HG02571 (cell line): Measurements from ENCODE around the gene EPHA3.

Source experiments
- ATAC-seq: cut with Tn5 transposase; IDR thresholded peaks from one replicate; pipeline ENCODE4 v1.9.1; 2021; ENCODE audit warnings: mild to moderate bottlenecking, moderate library complexity; ENCODE audit not compliant: unreplicated experiment

The EPHA3 gene

DNA sequence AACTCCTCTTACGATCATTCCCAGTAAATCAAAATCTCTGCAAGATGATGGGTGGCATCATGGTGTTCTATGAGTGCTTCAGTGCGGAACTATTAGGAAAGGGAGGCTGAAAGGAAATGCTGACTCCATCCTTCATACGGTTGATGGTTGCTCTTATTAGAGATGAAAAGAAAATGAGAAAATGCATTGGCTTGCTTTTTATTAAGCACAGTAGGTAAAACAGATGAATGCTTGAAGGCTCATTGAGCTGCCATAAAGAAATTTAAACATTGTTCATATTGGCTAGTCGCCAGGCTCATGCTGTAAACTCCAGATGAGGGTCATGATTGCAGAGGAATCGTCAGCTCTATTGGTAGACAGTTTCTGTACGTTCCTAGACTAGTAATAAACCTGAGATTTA is 115.8 kb downstream of the EPHA3 start:
- ATAC-seq: no peak

DNA sequence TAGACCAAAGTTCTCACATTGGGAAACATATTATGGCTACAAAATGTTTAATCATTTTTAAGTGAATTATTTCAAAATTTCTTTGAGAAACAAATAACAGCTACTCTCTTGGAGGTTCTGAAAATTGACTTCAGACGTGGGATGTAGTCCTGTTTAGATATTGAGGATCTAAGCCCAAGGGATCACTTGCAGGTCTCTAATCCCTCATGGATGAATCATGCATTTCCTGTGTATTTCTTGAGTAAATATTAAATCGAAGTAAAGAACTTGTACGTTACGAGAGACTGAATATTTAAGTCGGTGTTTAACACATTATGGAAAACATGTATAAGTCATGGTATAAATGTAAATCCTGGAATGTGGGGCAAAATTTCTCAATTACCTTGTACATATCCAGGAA is 119.8 kb downstream of the EPHA3 start:
- ATAC-seq: no peak

DNA sequence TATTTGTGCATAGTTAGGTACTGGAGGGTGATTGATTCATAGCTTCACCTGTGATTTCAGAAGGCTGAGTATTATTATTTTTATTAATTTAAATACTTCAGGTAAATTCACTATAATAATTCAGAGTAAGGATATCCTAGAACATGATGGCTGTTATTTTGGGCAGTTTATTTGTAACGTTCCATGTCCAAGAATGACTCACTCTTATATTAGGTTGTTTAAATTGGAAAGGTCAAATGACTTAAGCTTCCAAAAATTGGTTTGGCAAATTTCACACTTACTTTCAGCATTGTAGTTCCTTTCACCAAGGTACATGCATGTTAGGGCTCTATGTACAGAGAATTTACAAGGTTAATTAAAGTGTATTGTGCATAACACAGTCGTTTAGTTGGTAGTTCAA is 120.2 kb downstream of the EPHA3 start:
- ATAC-seq: no peak

DNA sequence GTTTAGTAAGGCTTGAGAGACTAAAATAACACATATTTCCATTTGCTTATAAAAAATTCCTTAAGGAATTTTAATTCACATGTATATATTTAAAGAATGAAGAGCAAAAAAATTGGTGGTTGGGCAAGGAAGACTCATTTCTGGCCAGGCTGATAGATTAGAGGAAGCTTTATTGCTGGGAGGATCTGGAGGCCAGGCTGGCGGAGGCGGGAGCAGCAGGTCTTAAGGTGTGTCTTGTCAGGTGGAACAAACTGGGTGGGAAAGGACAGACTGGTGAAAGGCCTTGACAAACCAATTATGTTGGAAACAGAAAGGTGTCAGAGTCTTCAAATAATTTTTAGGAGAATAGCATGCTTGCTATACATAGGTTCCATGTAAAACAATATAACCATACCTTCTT is 124.7 kb downstream of the EPHA3 start:
- no peak for ATAC-seq

DNA sequence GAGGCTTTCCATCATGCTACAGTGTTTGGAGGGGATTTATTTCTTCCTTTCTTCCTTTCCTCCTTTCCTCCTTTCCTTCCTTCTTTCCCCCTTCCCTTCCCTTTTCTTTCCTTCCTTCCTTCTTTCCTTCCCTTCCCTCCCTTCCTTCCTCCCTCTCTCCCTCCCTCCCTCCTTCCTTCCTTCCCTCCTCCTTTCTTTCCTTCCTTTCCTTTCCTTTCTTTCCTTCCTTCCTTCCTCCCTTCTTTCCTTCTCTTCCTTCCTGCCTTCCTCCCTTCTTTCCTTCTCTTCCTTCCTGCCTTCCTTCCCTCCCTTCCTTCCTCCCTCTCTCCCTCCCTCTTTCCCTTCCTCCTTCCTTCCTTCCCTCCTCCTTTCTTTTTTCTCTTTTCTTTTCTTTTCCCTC is 127.2 kb downstream of the EPHA3 start:
- ATAC-seq: no peak

DNA sequence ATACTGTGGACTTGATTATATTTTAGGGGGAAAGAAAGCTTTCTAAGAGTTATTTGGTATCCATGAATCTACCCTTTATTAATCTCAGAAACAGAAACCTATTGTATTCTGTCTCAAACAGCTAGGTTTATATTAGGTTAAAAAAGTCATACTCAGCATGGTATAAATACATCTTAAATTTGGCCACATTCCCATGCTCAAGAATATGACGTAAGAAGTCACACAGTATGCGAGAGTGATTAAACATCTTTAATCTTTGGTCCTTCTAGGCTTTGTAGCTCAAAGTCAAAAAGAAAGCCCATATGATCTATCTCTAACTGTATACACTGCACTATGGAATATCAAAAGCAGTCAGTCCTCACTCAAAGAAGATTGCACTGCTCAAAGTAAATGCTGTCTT is 131.4 kb downstream of the EPHA3 start:
- ATAC-seq: no peak

DNA sequence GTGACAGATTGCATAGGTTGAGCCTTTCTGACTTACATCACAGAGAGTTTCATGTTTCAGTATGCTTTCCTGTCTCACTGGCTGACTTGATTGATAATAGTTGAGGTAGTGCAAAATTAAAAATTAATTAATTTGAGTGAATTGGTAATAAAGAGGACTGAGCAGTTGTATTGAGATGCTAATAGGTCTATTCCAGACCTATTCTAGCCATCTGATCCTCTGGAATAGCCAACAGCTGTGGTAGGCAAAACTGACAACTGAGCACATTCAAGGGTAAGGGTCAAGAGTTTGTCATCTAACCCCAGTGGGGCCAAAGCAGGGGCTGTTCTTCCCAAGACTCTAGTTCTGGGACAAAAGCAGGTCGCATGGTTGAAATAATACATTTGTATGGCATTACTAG is 132.4 kb downstream of the EPHA3 start:
- no peak for ATAC-seq

DNA sequence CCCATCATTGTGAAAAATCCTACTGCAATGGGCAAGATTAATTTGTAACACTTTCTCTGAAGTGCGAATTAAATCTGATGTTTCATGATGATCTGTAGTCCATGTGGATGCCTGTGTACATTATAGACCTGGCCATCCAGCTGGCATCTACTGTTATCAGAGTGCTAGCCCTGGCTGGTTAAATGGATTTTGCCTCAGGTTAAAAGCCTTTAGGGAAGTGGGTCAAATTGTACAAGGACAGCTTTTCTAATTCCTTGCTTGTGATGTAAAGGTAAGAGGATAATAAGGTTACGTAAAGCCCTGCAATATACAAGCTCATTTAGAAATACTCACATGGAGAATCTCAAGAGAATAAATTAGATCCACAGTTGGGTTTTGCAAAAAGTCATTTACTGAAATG is 138.2 kb downstream of the EPHA3 start:
- ATAC-seq: no peak

DNA sequence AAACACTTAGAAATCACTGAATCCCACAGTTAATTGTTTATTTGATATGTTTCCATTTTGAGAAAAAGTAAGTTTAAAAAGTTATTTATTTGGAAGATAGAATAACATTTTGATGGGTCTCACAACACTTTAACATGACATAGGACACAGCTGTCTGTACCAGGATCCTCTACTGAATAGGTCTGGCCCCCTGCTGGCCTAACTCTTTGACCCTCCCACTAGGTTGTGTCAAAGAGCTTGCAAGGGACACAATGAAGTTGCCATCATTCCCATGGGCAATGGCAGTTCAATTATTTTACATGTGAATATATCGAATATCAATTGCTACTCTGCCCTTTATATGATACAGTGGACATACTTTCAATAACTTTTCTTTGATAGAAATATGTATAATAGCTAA is 138.9 kb downstream of the EPHA3 start:
- no peak for ATAC-seq

DNA sequence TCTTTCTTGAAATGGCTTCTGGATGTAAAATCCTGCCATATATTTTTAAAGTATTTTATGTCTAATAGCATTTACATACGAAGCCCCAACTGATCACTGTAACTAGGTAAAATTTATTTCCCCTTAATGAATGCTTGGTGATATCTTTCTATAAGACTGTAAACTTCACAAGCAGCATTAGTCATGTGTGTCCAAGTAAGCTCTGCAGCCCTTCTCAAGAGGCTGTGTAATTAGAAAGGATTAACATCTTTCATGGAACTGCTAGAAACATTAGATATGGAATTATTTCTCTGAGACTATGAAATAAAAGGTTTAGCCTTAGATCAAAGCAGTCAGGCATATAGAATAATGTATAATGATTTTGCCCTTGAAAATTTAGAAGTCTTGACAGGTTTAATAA is 143.3 kb downstream of the EPHA3 start:
- ATAC-seq: no peak

DNA sequence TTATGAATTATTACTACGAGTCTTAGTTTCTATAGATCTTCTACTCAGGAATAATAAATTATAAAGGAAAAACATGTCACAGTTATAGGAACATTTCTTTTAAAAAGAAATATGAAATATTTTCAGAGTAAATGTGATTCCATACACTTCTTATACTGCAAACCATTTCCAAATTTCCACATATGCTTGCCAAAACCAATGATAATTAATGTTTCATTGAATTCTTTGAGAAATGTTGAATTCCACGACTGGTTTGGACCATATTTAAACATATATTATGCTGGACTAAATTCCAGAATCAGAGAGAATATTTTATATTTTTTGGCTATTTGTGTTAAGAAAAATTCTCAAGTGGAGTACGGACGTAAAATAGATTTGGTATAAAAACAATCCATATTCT is 144.6 kb downstream of the EPHA3 start:
- ATAC-seq: no peak

DNA sequence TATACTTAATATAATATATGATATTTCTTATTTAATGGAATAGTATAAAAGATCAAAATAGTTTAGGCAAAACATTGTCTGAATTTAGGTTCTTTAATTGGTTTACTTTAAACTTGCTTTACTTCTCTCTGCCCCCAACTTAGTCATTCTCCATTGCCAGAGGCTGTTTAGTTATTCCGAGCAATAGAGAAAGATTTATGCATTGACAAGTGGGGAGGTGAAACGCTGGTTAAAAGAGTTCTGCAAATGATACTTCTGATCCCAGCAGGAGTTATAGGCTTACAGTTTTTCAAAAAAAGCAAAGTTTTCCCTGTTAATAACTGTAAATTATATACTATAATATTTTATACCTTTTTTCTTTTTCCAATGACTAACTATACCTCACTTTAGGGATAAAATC is 145.4 kb downstream of the EPHA3 start:
- ATAC-seq: no peak

DNA sequence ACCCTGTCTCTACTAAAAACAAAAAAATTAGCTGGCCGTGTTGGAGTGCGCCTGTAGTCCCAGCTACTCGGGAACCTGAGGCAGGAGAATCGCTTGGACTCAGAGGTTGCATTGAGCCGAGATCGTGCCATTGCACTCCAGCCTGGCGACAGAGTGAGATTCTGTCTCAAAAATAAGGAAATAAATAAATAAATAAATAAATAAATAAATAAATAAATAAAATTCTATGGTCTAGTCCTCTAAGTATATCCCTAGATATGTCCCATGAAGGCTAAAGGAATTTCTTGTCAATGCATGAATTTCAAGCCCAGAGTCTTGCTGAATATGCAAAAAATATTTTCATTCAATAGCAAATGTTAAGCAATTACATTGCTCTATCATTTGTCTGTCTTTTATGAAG is 149.0 kb downstream of the EPHA3 start:
- no peak for ATAC-seq

DNA sequence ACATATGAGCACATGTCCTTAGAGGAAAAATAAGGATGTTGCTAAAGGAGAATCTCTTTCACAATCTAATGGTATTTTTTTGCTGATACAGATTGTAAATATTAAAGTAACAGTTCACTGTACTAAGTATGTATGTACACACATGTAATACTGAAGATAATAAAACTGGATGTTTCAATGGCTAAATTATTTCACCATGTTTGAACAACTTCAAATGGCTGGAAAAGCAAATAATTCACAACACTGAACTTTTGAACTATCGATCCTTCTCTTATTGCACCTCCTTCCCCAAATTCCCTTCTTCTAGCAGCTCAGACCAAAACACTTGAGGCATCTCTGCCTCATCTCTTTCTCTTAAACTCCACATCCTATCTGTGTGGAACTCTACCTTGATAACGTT is 149.5 kb downstream of the EPHA3 start:
- no peak for ATAC-seq

DNA sequence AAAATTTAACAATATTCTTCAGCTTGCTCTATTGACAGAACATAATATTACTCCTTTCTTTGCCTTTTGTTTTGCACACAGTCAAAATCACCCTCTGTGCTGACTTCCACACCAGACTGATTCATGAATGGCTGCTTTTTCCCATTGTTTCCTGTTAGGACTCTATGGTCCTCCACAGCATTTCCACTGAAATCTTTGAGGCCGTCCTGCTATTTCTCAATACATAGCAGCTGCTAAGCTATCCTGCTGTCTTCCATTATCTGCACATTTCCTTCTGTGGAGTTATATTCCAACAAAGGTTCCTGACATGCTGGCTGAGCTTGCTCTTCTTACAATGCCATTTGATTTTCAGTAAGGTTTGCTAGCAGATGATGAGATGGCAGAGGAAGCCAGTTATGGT is 153.3 kb downstream of the EPHA3 start:
- ATAC-seq: no peak

DNA sequence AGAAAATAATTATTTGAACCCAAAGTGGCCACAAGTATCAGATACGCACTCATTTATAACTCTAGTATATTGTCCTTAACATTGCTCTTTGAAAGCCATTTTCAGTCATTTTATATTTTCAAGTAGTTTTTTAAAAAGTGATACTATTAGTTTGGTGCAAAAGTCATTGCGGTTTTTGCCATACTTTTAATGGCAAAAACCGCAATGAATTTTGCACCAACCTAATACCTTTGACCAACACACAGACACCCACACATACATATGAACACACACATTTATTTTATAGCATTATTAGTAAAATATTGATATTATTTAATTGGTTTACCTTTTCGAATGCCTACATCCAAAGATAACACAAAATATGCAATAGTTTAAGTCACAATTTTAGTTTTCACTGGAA is 154.3 kb downstream of the EPHA3 start:
- no peak for ATAC-seq

DNA sequence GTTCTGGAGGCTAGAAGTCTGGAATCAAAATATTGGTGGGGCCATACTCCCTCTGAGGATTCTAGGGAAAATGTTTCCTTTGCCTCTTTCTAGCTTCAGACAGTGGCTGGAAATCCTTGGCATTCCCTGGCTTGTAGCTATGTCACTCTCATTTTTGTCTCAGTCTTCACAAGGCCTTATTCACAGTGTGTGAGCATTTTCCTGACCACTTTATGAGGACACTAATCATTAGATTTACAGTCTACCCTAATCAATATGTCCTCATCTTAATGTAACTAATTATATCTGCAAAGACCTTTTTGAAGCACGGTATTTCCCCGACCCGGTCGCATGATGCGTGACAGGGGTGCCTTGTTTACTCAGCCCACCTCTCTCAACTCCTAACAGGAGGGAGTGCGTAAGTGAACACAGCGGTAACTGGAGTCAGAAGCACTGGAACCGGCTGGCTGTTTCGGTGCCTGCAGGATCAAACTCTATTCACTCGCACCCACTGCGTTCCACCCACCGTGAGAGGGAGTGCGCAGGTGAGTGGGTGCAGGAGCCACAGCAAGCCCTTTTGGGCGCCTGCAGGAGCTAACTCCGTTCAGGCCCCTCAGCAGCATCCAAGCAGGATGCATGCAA is 155.0 kb downstream of the EPHA3 start:
- no peak for ATAC-seq

DNA sequence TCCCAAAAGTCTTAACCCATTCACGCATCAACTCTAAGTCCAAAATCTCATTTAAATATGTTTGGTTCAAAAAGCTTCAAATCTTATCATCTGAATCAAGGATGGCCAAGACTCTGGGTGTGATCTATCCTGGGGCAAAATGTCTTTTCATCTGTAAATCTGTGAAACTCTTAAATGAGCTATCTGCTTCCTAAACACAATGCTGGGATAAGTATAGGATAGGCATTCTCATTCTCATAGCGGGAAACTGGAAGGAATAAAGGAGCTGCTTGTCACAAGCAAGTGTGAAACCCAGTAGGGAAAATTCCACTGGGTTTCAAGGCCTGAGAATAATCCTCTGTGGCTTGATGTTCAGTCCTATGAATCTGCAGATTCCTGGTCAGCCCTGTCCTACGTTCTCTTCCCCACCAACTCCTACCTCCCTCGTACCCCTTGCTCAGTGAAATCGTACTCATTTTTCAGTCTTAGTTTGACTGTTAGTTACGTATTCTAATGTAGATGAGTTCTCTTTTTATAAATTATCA is 156.7 kb downstream of the EPHA3 start:
- ATAC-seq: no peak

DNA sequence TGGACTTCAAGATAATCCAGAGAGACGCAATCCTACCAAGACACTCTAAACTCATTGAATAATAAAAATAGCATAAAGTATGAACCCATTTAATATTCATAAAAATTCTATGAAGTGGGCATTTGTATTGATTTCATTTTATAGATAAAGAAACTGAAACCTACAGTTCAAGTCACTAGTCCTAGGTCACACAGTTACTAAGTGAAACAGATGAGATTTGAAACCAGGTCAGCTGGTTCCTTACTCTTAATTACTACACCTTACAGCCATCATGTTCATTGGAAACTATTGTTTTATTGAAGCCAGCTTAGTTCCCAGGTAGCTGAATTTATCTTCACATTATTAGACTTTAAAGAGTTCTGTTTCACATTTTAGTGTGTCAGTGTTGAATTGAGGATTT is 158.7 kb downstream of the EPHA3 start:
- ATAC-seq: no peak

DNA sequence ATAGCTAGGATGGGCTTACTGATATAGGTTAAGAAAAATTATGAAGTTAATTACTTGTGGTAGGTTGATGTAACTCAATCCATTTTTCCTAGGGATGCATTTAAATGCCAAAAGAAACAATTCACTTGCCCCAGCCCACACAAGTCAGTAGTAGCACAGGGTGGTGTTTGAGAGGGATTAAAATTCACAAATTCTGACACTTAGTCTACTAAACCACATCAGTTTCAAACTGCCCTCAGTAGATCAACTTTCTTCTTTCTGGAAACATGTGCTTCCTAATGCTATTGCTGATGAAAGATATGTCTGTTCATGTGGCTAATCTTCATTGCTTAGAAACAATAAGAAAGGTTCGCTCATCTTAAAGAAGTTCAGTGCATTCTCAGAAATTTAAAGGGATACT is 160.6 kb downstream of the EPHA3 start:
- ATAC-seq: no peak

DNA sequence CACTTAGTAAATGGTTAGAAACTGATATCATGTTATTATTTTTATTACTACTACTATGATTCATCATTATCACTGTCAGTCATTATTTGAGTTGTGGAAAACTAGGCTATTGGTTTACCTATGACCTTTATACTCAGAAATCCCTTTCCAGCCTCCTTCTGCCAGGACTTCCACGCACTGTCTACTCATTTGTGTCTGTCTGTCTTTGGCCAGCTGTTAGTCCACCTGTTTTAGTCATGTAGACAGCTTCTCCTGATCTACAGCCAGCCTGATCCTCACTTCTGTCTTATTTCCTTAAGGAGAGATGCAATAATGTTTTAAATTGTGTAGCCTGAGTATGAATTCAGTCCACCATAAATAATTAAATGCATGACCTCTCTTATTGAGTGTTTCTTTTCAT is 162.8 kb downstream of the EPHA3 start:
- no peak for ATAC-seq

DNA sequence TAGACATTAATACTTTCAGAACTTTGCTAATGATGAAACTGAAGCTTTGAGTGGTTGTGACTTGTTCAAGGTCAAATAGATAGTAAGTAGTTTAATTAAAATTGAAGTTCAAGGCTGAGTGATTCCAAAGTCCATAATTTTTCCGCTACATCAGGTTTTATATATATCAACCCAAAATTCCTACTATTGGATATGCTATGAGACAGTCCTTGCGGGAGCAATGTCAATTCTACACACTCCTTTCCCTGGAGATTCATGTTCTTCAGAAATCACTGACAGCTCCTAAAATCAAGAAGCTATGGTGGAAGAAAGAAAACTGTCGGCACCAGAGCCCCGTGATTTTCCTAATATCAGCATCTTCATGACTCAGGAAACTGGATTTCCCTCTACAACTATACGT is 167.6 kb downstream of the EPHA3 start:
- ATAC-seq: no peak

DNA sequence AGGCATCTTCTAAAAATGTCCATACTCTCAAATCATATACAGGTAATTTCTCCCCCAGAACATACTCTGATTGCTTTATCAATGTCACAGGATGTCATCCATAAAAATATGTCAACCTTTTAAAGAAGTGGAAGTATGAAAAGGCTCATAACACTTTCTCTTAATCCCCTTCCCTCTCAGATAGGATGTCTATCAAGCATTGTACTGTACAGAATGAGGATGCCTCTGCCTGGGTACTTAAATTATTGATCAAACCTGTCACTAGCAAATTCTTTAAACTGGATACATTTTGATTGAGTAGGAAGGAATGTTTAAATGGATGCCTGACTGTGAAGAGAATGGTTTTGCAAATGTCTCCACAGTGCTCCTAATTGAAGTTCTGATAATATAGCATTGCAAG is 168.7 kb downstream of the EPHA3 start:
- ATAC-seq: no peak
